NCI-H1436 (cell line): ENCODE results near the gene FHAD1.

ENCODE experiments used
- DNase-seq: peaks from one replicate; lab custom pipeline; 2025; lab: John Stamatoyannopoulos, UW

Gene FHAD1

DNA sequence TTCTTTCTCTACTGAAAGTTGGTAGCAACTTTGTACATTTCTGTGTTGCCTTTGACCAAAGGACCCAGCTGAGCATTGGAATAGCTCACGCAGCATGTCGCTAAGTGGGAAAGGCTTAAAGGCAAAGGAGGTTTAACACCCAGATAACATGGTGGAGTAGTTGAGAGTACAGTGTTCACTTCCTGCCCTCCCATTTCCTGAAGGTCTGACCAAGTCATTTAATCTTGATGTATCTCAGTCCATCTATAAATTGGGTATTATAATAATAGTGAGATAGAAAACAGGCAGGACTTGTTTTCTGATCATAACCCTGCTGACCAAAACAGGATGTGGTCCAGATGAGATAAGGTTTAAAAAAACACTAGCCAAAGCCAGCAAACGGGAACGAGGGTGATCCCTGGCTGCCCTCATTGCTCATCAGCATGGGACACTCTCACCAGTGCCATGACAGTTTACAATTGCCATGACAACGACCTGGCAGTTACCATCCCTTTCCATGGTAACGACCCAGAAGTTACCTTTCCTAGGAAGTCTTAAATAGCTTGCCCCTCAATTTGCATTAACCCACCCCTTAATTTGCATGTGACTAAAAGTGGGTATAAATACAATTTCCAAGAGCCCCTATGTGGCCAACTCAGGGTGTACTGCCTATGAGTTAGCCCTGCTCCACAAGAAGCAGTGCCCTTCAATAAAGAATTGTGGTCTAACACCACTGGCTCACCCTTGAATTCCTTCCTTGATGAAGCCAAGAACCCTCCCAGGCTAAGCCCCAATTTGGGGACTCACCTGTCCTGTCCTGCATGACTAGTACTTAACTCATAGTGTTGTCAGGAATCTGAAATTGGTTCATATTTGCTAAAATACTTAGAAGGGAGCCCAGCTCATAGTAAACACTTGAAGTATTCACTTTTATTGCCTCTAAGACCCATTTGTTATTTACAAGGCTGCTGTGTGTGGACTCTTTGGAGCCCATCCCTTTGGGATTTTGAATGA, 28.4 kb upstream of the FHAD1 start:
- no peak for DNase-seq

DNA sequence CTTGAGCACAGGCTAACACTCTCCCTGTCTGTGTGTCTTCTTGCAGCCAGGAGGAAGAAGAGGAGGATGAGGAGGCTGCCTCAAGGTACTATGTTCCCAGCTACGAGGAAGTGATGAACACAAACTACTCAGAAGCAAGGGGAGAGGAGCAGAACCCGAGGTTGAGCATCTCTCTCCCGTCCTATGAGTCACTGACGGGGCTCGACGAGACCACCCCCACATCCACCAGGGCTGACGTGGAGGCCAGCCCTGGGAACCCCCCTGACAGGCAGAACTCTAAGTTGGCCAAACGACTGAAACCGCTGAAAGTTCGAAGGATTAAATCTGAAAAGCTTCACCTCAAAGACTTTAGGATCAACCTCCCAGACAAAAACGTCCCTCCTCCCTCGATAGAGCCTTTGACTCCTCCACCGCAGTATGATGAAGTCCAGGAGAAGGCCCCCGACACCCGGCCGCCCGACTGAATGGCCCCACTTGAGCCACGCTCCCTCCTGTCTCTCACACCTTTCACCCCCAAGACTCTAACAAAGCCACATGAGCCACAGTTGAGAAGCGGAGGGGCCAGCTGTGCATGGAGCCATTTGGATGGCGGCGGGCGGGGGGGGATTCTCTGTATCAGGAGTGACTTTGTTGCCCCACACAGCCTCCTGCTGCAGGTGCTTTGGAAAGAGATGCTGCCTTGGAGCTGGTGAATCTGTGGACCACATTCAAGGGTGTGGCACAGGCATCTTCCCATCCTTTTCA, 27.6 kb upstream of the FHAD1 start:
- no peak for DNase-seq

DNA sequence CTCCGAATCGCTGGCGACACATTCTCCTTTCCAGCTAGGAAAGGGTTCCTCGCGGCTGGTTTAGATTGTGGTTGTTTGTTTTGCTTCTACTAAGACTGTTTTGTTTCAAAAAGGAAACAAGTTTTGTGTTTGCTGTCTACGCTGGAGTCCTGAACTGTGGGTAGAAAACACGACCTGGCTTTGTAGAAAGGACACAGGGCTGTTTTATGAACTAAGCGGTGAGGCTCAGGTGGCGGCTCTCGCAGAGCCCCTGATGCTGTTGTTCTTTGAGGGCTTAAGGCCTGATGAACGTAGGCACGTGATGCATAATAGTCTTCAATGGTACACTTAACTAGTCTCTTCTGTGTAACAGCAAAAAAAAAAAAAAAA, 27.0 kb upstream of the FHAD1 start:
- no peak for DNase-seq

DNA sequence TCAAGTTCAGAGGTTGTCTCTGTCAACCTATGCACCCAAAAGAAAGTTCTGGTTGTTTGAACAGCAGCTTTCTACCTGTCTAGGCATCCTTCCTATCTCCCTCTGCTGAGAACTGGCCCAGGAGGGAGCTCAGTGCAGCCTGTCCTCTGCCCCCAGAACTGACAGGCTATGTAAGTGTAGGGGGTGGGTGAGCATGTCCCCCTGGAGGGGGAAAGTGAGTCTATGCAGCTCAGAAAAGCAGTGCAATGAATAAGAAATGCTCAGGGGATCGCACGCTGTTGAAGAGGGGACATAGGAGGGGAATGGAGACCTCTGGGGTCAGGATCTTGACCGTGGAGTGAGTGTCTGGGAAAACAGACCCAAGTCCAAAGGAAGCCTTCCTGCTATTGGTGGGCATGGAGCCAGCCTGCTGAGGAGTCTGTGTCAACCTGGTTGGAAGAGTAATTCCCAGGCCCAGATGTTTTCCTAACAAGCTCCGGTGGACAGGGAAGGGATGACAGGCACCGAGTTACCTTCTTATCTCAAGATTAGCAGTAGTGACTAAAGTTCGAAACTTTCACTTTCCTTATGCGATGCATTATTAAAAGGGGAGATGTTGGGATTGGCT, 26.1 kb upstream of the FHAD1 start:
- DNase-seq, result no peak

DNA sequence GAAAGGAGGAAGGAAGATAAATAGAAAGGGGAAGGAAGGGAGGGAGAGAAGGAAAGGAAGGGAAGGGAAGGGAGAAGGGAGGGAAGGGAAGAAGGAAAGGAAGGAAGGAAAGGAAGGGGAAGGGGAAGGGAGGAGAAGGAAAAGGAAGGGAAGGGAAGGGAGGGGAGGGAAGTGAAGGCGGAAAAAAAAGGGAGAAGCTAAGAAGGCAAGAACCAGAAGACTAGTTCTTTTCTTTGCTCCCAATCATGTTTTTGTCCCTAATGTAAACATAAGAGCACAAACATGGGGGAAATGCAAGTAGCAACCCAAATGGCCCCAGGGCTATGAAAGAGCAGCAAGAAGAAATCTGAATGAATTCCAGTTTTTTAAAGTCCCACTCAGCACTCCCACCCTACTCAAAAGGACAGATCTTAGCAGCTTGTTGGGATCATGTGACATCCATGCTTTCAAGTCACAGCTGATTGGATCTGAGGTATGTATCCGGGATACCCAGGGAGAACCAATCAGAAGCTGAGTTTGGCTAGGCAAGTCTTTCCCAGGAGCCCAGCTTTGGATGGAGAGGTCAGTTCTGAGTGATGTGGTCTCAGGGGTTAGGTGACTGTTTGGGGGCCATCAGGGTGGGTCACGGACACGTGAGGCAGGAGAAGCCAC, 24.2 kb upstream of the FHAD1 start:
- no peak for DNase-seq

DNA sequence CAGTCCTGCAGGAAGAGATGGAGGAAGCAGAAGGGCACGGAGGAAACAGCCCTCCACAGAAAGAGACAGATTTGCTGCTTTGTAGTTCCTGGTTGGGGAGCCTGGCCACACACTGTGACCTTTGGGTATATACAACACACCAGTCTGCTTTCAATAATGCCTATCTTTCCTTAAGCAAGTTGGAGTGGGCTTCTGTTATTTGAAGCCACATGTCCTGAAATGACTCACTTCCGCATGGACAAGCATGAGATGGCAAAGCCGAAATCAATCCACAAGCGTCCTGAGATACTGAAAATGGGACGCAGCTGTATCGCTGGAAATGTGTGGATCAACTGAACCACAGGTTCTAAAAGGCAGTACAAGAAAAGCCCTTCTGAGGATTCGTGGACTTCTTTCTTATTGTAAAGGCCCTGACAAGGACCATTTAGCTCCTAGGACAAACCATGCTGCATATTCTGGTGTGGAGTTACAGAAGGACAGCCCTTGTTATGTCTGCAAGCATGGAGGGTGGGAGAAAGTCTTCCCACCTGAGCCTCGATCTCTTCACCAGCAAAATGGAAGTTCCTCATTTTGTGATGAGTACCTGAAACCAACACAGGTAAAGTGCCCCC, 22.7 kb upstream of the FHAD1 start:
- DNase-seq, result no peak

DNA sequence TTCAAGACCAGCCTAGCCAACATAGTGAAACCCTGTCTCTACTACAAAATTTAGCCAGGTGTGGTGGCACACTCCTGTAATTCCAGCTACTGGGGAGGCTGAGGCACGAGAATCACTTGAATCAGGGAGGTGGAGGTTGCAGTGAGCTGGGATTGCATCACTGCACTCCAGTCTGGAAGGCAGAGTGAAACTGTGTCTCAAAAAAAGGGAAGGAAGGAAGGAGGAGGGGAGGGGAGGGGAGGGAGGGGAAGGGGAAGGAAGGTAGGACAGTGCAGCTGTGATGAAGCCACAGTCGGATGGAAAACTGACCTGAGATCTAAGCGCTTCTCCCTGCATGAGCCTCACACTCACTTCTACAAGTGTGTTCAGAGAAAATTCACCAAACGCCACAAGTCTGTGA, 22.0 kb upstream of the FHAD1 start:
- DNase-seq, result no peak

DNA sequence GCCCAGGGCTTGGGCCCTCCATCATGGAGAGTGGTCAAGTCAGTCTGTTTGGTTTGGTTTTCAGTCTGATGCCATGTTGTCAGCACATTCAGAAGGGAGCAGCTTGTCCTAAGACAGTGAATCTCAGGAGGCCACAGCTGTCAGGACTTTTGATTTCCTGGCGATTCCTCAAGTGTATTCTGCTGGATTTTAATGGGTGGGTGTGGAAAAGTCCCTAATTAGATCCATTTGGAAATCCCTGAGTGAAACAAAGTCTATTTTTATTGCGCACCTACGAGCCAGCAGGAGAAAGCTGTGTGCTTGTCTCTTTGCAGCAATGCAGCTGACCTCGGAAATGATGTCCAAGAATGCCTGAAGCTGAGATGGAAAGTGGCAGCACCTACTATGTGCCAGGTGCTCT, 21.6 kb upstream of the FHAD1 start:
- no peak for DNase-seq

DNA sequence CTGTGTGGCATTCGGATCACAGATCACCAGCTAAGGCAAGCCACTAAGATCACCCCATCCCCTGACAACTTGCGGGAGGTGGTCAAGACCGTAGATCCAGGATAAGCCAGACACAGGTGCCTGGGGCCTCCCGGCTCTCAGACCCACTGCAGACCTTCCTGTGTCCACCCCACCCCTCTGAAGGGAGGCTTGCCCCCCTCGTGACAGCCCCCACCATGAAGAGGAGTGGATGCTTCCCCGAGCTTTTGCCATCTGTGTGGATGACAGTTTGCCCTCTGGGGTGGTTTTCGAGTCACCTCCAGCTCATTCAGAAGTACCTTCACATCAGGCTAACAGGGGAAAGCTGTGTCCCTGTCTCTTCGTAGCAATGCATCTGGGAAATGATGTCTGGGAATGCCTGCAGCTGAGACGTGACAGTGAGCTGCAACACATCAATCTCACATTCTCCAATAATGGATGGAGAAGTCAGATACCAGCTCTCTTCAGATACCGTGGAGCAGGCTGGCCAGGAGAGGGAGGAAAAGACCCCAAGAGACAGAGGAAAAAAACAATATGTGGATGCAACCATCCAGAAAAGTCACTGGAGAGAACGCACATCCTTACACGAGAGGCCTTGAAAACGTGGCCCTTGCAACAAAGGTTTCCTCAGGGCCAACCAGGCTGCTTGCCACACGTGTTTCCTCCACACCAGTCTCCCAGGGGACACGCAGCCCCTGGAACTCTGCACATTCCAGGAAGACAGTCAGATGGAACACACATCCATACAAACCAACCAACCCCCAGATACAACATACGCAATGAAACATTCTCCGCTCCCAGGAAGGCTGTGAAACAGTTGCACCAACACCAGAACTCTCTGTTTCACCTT, 20.4 kb upstream of the FHAD1 start:
- no peak for DNase-seq

DNA sequence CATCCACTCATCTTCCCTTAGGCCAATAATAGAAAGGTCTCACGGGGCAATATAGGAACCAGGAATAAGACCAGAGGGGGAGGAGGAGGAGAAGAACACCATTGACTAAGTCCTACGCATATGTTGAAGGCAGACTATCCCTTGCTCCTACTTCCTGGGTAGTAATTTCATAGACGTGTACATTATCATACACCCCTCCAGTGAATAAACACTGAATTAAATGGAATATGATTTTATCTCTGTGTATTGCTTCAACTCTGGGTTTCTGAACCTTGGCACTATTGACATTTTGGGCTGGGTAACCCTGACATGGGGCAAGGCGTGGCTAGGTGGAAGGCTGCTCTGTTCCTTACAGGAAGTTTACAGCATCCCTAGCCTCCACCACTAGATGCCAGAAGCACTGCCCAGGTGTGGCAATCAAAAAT, 17.3 kb upstream of the FHAD1 start:
- DNase-seq, result no peak

DNA sequence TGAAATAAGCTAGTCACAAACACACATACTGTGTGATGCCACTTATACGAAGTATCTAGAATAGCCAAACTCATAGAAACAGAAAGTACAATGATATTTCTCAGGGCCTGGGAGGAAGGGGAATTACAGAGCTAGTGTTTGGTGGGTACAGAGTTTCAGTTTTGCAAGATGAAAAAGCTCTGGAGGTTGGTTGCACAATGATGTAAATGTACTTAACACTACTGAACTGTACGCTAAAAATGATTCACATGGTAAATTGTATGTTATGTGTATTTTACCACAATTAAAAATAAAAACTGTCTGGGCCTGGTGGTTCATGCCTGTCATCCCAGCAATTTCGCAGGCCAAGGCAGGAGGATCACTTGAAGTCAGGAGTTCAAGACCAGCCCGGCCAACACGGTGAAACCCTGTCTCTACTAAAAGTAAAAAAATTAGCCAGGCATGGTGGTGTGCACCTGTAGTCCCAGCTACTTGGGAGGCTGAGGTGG, 15.3 kb upstream of the FHAD1 start:
- DNase-seq, result no peak

DNA sequence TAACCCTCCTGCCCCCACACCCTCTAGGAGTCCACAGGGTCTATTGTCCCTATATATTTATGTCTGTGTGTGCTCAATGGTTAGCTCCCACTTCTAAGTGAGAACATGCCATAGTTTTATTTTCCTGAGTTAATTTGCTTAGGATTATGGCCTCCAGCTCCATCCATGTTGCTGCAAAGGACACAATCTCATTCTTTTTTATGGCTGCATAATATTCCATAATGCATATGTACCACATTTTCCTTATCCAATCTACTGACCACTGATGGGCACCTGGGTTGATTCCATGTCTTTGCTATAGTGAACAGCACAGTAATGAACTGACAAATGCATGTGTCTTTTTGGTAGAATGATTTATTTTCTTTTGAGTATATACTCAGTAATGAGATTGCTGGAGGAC, 13.3 kb upstream of the FHAD1 start:
- no peak for DNase-seq

DNA sequence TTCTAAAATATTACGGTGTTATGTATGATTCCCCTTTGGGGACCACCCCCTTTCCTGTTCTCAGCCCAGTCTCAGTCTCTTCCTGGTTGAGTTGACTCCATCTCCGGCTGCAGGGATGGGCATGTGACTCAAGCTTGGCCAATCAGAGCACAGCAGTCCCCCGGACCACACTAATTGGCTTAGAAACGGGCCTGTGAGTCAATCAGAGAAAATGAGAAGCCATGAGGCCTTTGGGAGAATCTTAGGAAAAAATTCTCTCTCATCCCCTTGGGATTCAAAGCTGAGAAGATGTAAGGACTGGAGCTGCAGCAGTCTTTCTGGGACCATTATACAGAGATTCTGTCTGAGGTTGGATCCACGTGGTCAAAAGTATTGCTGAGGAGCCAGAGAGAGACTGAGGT, 10.7 kb upstream of the FHAD1 start:
- no peak for DNase-seq

DNA sequence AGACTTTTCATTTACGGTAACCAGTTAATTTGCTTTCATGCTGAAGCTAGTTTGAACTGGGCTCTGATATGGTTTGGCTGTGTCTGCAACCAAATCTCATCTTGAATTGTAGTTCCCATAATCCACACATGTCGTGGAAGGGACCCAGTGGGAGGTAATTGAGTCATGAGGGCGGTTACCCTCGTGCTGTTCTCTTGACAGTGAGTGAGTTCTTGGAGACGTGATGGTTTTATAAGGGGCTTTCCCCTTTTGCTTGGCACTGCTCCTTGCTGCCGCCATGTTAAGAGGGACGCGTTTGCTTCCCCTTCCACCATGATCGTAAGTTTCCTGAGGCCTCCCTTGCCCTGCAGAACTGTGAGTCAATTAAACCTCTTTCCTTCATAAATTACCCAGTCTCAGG, 10.3 kb upstream of the FHAD1 start:
- no peak for DNase-seq

DNA sequence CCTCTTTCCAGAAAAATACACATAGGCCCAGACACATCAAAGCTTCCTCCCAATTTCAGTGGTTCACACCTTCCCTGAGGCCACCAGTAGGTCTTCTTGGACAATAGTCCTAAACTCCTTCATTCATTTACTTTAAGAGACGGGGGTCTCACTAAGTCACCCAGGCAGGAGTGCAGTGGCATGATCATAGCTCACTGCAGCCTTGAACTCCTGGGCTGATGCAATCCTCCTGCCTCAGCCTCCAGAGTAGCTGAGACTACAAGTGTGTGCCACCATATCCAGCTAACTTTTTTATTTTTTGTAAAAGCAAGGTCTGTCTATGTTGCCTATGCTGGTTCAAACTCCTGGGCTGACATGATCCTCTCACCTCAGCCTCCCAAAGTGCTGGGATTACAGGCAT, 8.2 kb upstream of the FHAD1 start:
- DNase-seq, result no peak

DNA sequence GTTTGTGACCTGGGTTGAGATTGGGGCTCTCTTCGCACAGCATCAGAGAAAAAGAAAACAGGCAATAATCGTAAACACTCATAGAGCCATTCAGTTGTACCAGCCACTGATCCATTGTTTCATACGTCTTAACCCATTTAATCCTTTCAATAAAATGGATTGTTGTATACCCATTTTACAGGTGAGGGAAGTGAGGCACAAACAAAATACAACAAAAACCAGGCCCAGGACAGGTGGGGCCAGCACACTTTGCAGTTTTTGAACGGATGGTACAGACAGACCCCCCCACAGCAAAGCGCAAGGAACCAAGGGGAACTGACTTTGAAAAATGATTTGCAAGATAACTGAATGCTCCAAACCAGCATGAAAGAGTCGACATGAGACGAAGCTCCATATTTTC, 4.3 kb upstream of the FHAD1 start:
- no peak for DNase-seq

DNA sequence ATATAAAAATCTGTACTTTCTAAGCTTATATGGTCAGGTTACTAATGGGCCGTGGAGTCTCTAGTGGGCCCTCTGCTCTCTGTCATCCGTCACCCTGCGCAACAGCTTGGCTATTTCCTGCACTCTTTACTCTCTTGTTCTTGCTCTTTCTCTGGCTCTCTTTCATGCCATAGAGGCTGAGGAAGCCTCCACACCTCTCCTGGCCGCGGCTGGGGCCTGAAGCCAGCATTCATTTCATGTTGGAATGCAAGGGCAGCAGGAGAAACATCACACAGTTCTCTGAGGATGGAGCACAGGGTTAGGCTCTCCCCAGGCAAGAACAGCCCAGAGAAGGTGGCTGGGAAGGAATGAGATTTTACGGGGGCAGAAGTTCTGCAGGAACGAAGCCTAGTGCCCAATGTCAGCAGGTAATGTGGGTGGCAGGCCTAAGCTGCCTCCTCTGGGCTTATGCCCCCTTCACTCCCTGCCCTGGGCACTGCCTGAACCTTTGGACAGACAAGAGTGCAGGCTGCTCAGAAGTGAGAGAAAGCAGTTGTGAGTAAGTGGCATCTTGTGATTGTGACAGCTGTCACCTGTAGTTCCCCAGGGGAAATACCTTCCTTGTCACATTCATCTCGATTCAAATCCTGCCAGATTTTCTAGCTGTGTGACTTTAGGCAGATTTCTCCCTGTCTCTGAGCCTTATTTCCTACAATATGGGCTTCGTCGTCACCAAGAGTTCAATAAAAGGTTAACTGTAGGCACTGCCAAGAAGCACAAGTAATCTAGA, 3.6 kb upstream of the FHAD1 start:
- DNase-seq, result no peak

DNA sequence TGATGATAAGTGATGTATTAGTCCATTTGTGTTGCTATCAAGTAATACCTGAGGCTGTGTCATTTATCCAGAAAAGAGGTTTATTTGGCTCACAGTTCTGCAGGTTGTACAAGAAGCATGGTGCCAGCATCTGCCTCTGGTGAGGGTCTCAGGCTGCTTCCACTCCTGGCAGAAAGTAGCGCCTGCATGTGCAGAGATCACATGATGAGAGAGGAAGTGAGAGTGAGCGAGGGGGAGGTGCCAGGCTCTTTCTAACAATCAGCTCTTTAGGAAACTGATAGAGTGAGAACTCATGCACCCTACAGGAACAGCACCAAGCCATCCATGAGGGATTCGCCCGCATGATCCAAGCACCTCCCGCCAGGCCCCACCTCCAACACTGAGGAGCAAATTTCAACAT, 2.2 kb upstream of the FHAD1 start:
- no peak for DNase-seq

DNA sequence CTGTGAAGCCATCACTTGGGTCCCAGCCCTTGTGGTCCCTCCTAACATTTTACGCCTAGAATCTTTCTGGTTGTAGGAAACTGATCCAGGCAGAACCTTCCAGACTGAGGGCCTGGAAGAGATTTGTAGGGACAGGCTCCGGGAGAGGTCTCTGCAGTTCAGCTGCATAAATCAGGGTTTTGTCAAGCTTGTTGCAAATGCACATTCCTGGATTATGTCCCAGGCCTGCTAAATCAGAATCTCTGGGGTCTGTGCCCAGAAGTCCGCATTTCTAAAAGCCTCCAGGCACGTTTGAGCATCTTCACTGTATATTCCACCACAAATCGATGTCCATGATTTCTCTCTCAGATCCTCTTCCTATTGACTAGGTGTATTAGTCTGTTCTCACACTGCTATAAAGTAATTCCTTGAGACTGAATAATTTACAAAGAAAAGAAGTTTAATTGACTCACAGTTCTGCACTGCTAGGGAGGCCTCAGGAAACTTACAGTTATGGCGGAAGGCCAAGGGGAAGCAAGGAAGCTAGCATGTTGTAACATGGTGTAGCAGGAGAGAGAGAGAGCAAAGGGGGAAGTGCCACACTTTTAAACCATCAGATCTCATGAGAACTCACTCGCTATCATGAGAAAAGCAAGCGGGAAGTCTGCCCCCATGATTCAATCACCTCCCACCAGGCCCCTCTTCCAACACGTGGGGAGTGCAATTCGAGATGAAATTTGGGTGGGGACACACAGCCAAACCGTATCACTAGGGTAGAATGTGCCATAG, 1.2 kb upstream of the FHAD1 start:
- DNase-seq, result no peak
